HuH-7.5 (cell line): ENCODE results near the gene DAZL.

ENCODE experiments used
- DNase-seq: peaks from one replicate; pipeline ENCODE4 v3.0.0; 2011; ENCODE audit warnings: low spot score

DAZL gene

GRCh38 chr3:16595778-16596177 lies 9.4 kb downstream of the DAZL start:
- no peak for DNase-seq

GRCh38 chr3:16589867-16590624 lies 15.2 kb downstream of the DAZL start:
- no peak for DNase-seq

- no peak for DNase-seq
Measured at GRCh38 chr3:16589120-16589519, 16.1 kb downstream of the DAZL start.

- no peak for DNase-seq
Measured at GRCh38 chr3:16587681-16588060, 17.6 kb downstream of the DAZL start.

GRCh38 chr3:16587047-16587680 lies 18.1 kb downstream of the DAZL start:
- DNase-seq, result no peak

- DNase-seq, result no peak
Measured at GRCh38 chr3:16584880-16585279, 20.3 kb downstream of the DAZL start.

GRCh38 chr3:16583551-16583950 lies 21.7 kb downstream of the DAZL start:
- DNase-seq, result no peak

GRCh38 chr3:16570113-16570512 lies 35.1 kb downstream of the DAZL start:
- DNase-seq, result no peak

- DNase-seq, result no peak
Measured at GRCh38 chr3:16568532-16568931, 36.7 kb downstream of the DAZL start.

- DNase-seq, result no peak
Measured at GRCh38 chr3:16568115-16568514, 37.1 kb downstream of the DAZL start.

GRCh38 chr3:16559653-16560365 lies 45.4 kb downstream of the DAZL start:
- no peak for DNase-seq

- no peak for DNase-seq
Measured at GRCh38 chr3:16554126-16554525, 51.1 kb downstream of the DAZL start.

GRCh38 chr3:16552757-16553156 lies 52.5 kb downstream of the DAZL start:
- no peak for DNase-seq

GRCh38 chr3:16551342-16551976 lies 53.8 kb downstream of the DAZL start:
- DNase-seq, result no peak

GRCh38 chr3:16550676-16551341 lies 54.4 kb downstream of the DAZL start:
- DNase-seq, result peak; percentile 59

GRCh38 chr3:16550305-16550675 lies 54.9 kb downstream of the DAZL start:
- no peak for DNase-seq

- no peak for DNase-seq
Measured at GRCh38 chr3:16548721-16549120, 56.5 kb downstream of the DAZL start.

GRCh38 chr3:16547561-16548357 lies 57.5 kb downstream of the DAZL start:
- no peak for DNase-seq

GRCh38 chr3:16546186-16547010 lies 58.8 kb downstream of the DAZL start:
- DNase-seq, result no peak

GRCh38 chr3:16545413-16546185 lies 59.6 kb downstream of the DAZL start:
- no peak for DNase-seq
